ENCODE measurements around the gene PKN2.

DNA sequence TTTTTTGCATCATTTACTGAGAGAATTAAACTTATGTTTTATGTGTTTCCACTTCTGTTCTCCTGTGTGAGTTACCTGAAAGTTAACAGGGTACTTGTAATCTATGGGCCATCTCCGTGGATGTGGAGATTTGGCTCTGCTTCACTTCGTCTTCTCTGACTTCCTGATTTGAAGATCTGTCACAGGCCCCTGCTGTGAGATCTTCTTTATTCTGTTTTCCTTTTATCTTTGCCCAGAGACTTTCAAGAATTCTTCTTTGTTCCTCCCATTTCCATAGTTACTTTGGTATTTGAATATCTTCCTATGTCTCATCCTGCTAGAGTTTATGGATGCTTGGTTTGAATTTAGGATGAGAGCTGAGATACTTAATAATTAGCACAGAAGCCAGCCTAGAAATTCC lies 35.4 kb upstream of the PKN2 start:
- TF ChIP-seq, protein P1, sequence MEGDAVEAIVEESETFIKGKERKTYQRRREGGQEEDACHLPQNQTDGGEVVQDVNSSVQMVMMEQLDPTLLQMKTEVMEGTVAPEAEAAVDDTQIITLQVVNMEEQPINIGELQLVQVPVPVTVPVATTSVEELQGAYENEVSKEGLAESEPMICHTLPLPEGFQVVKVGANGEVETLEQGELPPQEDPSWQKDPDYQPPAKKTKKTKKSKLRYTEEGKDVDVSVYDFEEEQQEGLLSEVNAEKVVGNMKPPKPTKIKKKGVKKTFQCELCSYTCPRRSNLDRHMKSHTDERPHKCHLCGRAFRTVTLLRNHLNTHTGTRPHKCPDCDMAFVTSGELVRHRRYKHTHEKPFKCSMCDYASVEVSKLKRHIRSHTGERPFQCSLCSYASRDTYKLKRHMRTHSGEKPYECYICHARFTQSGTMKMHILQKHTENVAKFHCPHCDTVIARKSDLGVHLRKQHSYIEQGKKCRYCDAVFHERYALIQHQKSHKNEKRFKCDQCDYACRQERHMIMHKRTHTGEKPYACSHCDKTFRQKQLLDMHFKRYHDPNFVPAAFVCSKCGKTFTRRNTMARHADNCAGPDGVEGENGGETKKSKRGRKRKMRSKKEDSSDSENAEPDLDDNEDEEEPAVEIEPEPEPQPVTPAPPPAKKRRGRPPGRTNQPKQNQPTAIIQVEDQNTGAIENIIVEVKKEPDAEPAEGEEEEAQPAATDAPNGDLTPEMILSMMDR (IDR thresholded peaks at IDR 0.05): no peak
- TF ChIP-seq EP300 (IDR thresholded peaks at IDR 0.05): no peak

Measured in gastroesophageal sphincter (tissue), 3 donors.